Measurements from ENCODE around the gene NPIPB6.

NPIPB6 gene

DNA sequence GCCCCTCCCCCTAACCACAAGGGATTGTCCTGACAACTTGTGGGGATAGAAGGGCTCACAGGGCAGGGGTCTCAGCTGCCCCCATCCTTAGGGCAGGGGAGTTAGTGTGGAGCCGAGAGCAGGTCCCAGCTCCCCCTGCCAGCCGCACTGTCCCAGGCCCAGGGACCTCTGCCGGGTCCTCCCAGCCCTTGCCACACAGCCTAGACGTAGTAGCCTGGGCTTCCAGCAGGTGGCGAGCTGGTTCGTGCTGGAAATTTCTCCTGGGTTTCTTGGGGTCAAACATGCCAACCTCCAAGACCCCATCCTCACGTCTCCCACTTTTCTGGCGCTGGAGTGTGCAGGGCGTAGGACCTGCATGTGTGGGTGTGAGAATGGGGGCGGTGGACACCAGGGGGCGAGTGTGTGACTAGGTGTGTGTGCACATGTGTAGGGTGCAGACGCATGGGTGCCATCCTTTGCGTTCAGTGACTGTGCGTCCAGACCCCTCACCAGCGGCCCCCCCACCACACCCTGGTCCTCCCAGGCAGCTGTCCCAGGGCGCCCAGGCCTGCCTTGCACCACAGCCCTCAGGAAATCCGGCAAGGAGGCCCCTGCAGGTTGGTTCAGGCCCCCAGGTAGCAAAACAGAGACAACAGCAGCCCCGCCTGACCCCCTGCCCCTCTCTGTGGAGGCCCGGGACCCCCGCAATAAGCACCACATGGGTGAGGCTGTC, 41.5 kb downstream of the NPIPB6 start:
- peak; percentile 42 for DNase-seq

DNA sequence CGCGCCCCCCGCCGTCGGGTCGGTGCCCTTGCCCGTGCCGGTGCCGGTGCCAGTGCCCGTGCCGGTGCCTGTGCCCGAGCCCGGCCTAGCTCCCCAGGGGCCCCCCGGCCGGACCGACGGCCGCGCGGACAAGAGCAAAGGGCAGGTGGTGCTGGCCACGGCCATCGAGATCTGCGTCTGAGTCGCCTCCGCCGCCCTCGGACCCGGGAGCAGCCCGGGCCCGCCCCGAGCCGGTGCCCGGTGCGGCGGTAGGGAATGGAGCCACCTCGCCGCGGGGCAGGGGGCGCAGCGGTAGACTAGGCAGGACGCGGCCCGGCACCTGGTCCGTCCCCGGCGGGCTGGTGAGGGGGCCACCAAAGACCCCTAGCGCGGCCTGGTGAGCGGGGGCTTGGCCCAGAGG, 42.6 kb downstream of the NPIPB6 start:
- no peak for DNase-seq

GRCh38 chr16:28320023-28320561, 43.2 kb downstream of the NPIPB6 start:
- no peak for DNase-seq

DNA sequence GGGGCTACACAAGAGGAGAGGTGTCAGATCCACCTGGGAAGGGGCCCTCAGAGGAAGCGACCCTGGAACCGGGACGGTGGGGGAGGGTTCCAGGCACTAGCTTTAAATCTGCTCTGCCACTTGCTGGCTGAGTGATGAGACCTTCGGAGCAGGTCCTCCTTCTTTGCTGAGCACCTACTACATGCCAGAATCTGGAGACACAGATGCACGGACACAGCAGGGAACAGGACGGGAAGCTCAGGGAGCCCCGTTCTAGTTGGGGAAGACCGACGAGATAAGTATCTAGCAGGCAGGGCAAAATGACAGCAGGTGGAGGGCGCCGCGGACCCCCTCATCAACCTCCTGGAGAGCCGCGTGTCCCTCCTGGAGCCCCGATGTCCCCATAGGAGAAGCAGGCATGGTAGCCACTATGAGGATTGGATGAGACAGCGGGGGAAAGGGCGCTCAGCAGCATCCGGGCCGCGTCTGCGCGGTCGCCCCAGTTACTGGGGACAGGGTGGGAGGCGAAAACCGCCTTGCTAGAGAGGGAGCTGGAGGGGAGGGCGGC, 43.8 kb downstream of the NPIPB6 start:
- DNase-seq: no peak

- no peak for DNase-seq
These were observed 45.1 kb downstream of the NPIPB6 start for GRCh38 chr16:28318042-28318744.

- peak; percentile 77 for DNase-seq
These were observed 46.0 kb downstream of the NPIPB6 start for GRCh38 chr16:28317040-28317880.

DNA sequence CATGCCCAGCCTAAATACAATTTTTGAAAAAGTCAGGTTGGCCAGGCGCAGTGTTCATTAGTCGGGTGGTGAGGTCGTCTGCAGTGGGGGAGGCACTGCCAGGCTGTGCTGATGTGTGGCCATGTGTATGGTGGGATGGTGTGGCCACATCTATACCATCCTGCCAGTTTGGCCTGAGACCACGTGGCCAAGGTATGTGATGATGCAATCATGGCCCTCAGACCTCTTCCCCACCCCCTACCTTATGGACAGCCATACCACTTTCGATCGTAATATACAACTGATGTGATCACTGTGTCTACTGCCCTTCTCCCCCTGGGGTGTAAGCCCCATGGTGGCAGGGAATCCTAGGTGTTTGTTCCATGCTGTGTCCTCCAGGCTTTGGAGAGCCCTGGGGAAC, 47.3 kb downstream of the NPIPB6 start:
- DNase-seq: no peak

DNA sequence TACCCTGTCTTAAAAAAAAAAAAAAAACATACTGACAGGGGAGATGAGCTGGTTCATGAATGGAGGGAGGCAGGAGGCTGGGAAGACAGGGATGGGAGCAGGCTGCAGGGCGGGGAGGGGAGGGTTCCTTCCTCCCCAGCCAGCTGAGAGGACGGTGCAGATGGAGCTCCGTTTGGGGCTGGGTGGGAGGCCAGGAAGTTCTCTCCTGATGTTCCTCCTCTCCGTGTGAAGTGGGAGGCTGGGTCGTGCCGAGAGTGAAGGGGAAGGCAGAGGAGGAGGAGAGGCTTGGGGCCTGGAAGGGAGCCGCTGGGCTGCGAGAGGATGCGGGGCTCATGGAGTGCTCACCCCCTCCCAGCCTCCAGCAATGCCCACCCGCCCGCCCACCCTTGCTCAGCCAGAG, 49.7 kb downstream of the NPIPB6 start:
- no peak for DNase-seq

- DNase-seq: no peak
These were observed 51.0 kb downstream of the NPIPB6 start for GRCh38 chr16:28312327-28312726.

GRCh38 chr16:28311913-28312312, 51.4 kb downstream of the NPIPB6 start:
- DNase-seq: peak; percentile 21

- DNase-seq: no peak
These were observed 51.9 kb downstream of the NPIPB6 start for GRCh38 chr16:28311413-28311812.

DNA sequence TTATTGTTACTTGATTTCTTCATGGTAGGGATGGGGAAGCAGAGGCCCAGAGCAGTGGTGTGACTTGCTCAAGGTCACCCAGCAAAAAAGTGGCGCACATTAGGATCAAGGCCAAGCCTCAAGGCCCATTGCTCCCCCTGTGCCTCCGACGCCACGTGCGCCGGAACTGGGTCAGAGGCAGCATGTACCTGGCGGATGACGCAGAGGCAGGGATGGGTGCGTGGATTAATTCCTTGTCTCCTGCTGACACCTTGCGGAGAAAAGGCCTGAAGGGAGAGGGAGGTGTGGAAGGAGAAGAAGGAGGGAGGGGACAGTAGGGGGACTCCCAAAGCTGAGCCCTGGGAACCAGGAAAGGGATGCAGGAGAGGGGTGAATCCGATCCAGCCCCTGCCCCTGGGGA, 52.5 kb downstream of the NPIPB6 start:
- no peak for DNase-seq

DNA sequence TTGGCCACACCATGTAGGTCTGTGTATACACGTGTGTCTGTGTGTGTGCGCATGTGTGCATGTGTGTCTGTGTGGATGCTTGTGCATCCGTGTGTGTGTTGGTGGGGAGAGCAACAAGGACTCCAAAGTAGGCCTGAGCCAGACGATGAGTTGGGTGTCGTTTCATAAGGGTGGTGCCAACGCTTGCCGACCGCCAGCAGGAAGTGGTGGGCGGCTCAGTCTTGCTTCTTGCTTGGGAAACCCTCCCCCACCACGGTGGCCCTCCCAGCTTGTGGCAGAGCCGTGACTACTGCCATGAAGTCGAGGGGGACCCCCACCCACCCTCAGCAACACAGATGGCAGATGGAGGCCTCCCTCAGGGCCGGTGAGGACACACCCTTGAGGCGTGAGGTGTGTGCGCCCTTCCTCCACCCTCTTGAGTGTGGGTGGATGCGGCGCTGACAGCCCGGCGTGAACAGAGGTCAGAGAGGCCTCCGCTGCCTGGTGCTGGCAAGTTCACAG, 53.4 kb downstream of the NPIPB6 start:
- DNase-seq: peak; percentile 89

DNA sequence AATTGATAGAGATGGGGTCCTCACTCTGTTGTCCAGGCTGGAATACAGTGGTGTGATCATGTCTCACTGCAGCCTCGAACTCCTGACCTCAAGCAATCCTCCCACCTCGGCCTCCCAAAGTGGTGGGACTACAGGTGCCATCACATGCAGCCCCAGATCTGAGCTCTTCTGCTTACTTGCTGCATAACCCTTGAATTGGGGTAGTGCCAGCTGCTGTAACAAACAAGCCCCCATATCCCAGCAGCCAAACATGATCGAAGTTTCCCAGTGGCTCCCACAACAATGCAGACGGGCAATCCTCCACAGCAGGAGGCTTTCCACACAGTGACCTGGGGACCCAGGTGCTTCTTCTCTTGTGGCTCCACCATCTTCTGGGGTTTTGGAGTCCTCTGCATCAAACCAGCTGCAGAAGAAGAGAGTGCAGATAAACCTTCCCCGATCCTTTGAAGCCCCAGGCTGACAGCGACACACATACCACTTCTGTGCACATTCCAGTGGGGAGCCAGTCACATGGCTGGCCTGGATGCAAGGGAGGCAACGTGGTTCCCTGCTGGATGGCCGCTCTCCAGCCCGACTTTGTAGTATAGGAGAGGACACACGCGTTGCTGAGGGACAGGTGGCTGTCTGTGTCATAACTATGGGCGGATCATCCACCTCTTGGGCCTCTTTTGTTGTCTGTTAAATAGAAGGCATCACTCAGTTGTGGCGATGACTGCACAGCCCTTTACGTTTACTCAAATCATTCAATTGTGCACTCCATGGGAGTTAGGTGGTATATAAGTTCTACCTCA, 54.3 kb downstream of the NPIPB6 start:
- DNase-seq: no peak

DNA sequence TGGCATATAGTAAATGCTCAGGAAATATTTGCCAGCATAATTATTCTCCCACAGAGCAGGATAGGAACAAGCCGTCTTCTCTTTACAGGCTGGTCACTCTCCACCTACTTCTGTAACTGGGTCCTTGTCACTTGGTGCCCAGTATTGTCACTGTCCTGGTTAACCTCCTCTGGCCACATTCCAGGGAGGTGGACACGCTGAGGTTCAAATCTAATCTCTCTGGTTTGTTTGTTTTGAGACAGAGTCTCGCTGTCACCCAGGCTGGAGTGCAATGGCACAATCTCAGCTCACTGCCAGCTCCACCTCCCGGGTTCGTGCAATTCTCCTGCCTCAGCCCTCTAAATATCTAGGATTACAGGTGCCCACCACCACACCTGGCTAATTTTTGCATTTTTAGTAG, 55.4 kb downstream of the NPIPB6 start:
- no peak for DNase-seq

- no peak for DNase-seq
These were observed 59.1 kb downstream of the NPIPB6 start for GRCh38 chr16:28304214-28304613.

GRCh38 chr16:28303132-28303531, 60.2 kb downstream of the NPIPB6 start:
- no peak for DNase-seq

DNA sequence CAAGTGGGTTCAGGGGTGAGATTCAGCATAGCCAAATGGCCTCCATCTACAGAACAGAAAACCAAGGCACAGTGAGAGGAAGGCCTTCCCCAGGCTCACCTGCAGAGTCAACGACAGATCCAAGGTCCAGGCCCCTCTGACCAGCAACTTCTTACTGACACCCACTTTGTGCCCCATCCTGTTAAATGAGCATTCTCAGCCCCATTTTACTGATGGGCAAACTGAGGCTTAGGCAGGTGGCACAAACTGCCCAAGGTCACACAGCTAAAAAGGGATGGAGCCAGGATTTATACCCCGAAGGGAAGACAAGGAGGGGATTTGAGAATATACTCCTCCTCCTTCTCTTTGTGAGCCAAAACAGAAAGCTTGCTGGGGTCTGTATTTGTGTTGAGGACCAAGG, 61.7 kb downstream of the NPIPB6 start:
- no peak for DNase-seq

DNA sequence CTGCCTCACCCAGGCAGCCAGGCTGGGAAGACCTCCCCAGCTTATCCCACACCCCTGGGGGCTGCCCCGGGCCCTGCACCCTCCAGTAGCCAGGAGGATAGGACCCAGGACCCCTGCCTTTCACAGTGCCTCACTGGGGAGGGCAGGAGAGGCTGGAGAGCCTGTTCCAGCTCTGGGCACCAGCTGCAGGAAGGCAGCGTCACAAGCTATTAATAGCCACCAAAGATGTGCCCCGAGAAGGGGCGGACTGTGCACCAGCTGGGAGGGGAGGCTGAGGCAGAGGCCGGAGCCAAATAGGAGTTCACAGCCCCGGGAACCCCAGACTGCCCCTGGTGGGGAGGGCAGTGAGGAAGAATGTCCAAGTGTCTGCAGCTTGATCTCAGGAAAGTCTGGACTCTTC, 62.2 kb downstream of the NPIPB6 start:
- no peak for DNase-seq

- no peak for DNase-seq
These were observed 63.0 kb downstream of the NPIPB6 start for GRCh38 chr16:28300327-28300726.

DNA sequence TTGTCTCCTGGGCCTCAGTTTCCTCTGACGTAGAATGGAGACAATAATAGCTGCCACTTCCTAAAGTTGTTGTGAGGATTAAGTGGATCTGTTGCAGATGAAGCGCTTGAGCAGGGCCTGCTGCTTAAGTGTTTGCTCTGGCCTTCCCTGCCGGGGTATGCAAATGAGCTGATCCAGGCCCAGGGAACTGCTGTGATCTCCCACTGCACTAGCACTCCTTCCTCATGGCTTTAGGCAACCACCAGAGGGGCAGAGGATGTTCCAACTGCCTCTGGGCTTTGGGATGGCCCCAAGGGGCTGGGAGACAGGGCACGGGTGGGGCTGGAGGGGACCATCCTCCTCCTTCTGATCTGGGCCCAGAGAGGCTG, 64.8 kb downstream of the NPIPB6 start:
- no peak for DNase-seq
